ENCODE measurements around the gene DPP4. TPM values are rescaled to one million over a fixed set of nuclear protein-coding genes. Genes with fewer than 3 reads are reported as not detected.

The DPP4 gene
- total and polyA plus RNA-seq, 2 experiments from 2014 or later, result 31.6 to 39.9 TPM

DNA sequence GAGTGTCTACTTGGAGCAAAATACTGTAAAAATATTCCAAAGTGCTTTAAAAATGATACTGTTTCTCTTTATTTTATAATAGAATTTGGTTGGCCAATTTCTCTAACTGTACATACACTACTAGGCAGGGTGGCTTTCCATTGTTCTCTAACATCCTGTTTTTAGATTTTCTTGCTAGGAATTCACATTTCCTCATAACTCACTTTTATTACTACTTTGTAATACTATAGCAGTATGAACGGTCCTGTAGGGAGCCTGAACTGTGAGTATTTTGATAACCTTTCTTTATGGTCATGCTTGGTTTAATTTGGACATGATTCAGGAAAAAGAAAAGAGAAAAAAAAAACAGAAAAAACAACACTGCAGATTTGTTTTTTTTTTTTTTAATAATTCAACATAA lies 40.3 kb upstream of the DPP4 start:
- WGBS, 2 experiments (ENCODE audit: low coverage in 1 of 2, low lambda C conversion rate in 2 of 2, missing lambda C conversion rate in 2 of 2), result 57 to 64% methylated on average over 1 of the region's 1 CpG
- Histone ChIP-seq H3F3A (ENCODE audit: insufficient read depth) (peaks cover 28% of the 10 kb centered on the region), H3K27ac (peak overlapping the region; percentile 25), H3K27me3 (replicated peaks; ENCODE audit: insufficient read depth) (no peaks in the 10 kb centered on the region), H3K4me1 (ENCODE audit: insufficient read depth) (peaks cover 33% of the 10 kb centered on the region), H2AFZ (no peak overlapping the region), H3K4me2 (ENCODE audit: unreplicated experiment) (peak overlapping the region; percentile 25), H3K4me3 (no peak overlapping the region), H3K79me2 (ENCODE audit: insufficient read depth) (no peaks in the 10 kb centered on the region), H3K9me3 (ENCODE audit: low read depth) (no peaks in the 10 kb centered on the region), H3K36me3 (ENCODE audit: low read depth) (no peaks in the 10 kb centered on the region), H3K9ac (no peak overlapping the region), H3K9me2 (ENCODE audit: insufficient read depth) (no peaks in the 10 kb centered on the region), H4K20me1 (ENCODE audit: insufficient read depth) (no peaks in the 10 kb centered on the region)
- TF ChIP-seq EZH2phosphoT487 (IDR thresholded peaks at IDR 0.05; ENCODE audit: insufficient read depth, low read depth), result no peak
- TF ChIP-seq EZH2 (IDR thresholded peaks at IDR 0.05; ENCODE audit: insufficient read depth, poor library complexity, severe bottlenecking), result no peak
- in situ Hi-C loops (cut with MboI), result loop anchor here (10.0 kb wide), 1 partner anchor 109 kb away; no protein-coding TSS in a partner anchor
- DNase-seq, result peak; percentile 20

DNA sequence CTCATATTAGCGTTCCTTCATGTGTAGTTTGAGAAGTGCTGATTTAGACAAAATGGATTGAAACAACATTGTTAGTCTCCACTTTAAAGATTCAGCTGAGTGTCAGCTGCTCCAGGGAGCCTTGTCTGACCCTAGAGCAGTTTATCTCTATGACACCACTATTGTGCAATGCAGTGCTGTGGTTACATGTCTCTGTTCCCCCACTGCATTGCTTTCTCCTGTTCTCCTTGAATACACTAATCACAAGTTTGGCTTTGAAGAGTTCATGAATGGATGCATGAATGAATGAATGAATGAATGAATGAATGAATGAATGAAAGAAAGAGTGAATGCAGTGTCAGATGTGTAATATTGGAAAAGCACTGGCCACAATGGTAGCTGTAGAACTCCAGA lies 39.8 kb upstream of the DPP4 start:
- Histone ChIP-seq H3K79me2 (ENCODE audit: insufficient read depth) (no peaks in the 10 kb centered on the region), H3K27me3 (replicated peaks; ENCODE audit: insufficient read depth) (no peaks in the 10 kb centered on the region), H3K9ac (no peak overlapping the region), H3K4me3 (no peak overlapping the region), H3K27ac (peak overlapping the region; percentile 25), H2AFZ (no peak overlapping the region), H3K4me1 (ENCODE audit: insufficient read depth) (peaks cover 30% of the 10 kb centered on the region), H3K9me2 (ENCODE audit: insufficient read depth) (no peaks in the 10 kb centered on the region), H4K20me1 (ENCODE audit: insufficient read depth) (no peaks in the 10 kb centered on the region), H3K36me3 (ENCODE audit: low read depth) (no peaks in the 10 kb centered on the region), H3K9me3 (ENCODE audit: low read depth) (no peaks in the 10 kb centered on the region), H3K4me2 (ENCODE audit: unreplicated experiment) (peak overlapping the region; percentile 25), H3F3A (ENCODE audit: insufficient read depth) (peaks cover 23% of the 10 kb centered on the region)
- in situ Hi-C loops (cut with MboI), result loop anchor here (10.0 kb wide), 1 partner anchor 109 kb away; no protein-coding TSS in a partner anchor
- DNase-seq, result peak; percentile 76
- WGBS, 2 experiments (ENCODE audit: low coverage in 1 of 2, low lambda C conversion rate in 2 of 2, missing lambda C conversion rate in 2 of 2), result 0 to 3% methylated on average over 1 of the region's 1 CpG
- TF ChIP-seq EZH2 (IDR thresholded peaks at IDR 0.05; ENCODE audit: insufficient read depth, poor library complexity, severe bottlenecking) (no peak), EZH2phosphoT487 (IDR thresholded peaks at IDR 0.05; ENCODE audit: insufficient read depth, low read depth) (no peak)

DNA sequence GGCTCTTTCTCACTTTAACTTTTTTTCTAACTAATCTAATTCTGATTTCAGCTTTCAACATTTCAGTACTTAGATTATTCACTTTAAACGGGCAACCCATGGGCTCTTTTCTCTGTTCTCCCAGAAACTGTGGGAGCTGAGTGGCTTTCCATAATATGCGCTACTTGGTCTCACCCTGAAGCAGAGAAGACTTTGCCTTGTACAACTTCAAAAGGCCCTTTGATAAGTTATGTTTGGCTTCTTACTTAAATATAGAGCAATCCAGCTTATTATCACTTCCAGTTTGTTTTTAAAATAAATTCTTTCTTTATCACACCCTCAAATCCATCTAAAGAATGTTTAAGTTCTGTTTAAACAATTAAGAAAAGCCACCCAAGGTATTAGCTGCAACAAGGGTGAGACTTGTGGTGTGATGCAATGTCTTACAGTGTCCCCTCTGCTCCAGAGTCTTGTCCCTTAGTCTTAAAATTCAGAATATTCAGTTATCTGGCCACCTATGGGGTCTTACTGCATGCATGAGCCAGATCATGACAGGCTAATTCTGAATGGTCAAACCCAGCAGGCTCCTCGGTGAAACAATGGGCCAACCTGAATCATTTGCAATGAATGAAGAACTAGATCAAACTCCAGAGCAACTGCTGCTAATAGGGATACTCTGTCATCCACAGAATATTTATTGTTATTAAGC lies 39.2 kb upstream of the DPP4 start:
- DNase-seq, result no peak
- no peaks in the 10 kb centered on the region for H3K9me3 ChIP-seq (ENCODE audit: low read depth)
- no peaks in the 10 kb centered on the region for H4K20me1 ChIP-seq (ENCODE audit: insufficient read depth)
- peaks cover 24% of the 10 kb centered on the region for H3K4me1 ChIP-seq (ENCODE audit: insufficient read depth)
- 72 to 85% methylated on average over 3 of the region's 3 CpGs for WGBS, 2 experiments (ENCODE audit: low coverage in 1 of 2, low lambda C conversion rate in 2 of 2, missing lambda C conversion rate in 2 of 2)
- H3K4me3 ChIP-seq, result no peak overlapping the region
- in situ Hi-C loops (cut with MboI), result loop anchor here (10.0 kb wide), 1 partner anchor 108 kb away; no protein-coding TSS in a partner anchor
- H3K79me2 ChIP-seq (ENCODE audit: insufficient read depth), result no peaks in the 10 kb centered on the region
- no peaks in the 10 kb centered on the region for H3K27me3 ChIP-seq (replicated peaks; ENCODE audit: insufficient read depth)
- TF ChIP-seq EZH2phosphoT487 (IDR thresholded peaks at IDR 0.05; ENCODE audit: insufficient read depth, low read depth) (no peak), EZH2 (IDR thresholded peaks at IDR 0.05; ENCODE audit: insufficient read depth, poor library complexity, severe bottlenecking) (no peak)
- no peak overlapping the region for H2AFZ ChIP-seq
- peak overlapping the region; percentile 25 for H3K4me2 ChIP-seq (ENCODE audit: unreplicated experiment)
- H3F3A ChIP-seq (ENCODE audit: insufficient read depth), result peaks cover 17% of the 10 kb centered on the region
- no peak overlapping the region for H3K27ac ChIP-seq
- no peaks in the 10 kb centered on the region for H3K36me3 ChIP-seq (ENCODE audit: low read depth)
- H3K9ac ChIP-seq, result no peak overlapping the region
- no peaks in the 10 kb centered on the region for H3K9me2 ChIP-seq (ENCODE audit: insufficient read depth)

DNA sequence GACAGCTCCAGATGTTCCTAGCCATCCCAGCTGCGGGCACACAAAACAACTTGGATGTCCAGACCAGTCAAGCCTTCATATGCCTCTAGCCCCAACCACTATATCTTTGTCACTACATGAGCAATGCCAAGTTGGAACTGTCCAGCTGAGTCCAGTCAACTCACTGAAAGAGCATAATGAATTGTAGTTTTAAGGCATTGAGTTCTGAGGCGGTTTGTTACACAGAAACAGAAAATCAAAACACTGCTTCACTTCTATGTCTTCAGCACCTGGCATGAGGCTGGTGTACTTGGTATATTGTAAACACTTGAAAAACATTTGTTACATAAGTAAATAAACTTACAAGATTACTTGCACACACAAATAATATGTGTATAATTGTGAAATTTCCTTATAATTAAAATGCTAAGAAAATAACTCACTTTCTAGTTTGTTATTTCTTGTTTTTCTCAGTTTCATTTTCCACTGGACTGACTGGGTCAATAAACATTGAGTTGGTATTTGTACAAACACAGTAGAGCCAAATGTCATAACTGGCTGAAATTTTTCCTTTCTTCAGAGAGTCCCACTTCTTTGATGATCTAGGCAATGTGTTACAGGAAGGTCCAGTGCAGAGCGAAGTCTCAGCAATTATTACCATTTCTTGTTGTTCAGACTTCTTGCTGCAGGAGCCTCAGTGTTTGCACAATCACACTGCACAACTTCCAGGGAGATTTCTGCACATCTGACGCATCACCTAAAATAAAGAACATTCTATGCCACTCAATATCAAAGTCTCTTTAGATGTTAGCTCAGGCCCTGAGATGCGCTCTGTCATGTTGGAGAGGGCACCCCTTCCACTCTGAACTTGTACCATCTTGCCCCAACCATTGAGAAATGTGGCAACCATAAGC lies 38.2 kb upstream of the DPP4 start:
- H3K4me2 ChIP-seq (ENCODE audit: unreplicated experiment), result no peak overlapping the region
- peaks cover 8% of the 10 kb centered on the region for H3F3A ChIP-seq (ENCODE audit: insufficient read depth)
- no peaks in the 10 kb centered on the region for H4K20me1 ChIP-seq (ENCODE audit: insufficient read depth)
- no peak overlapping the region for H3K9ac ChIP-seq
- no peaks in the 10 kb centered on the region for H3K9me3 ChIP-seq (ENCODE audit: low read depth)
- WGBS, 2 experiments (ENCODE audit: low coverage in 1 of 2, low lambda C conversion rate in 2 of 2, missing lambda C conversion rate in 2 of 2), result 86% methylated on average over 5 of the region's 5 CpGs
- H3K4me1 ChIP-seq (ENCODE audit: insufficient read depth), result peaks cover 16% of the 10 kb centered on the region
- in situ Hi-C loops (cut with MboI), result loop anchor here (10.0 kb wide), 1 partner anchor 107 kb away; no protein-coding TSS in a partner anchor
- H2AFZ ChIP-seq, result no peak overlapping the region
- DNase-seq, result no peak
- no peaks in the 10 kb centered on the region for H3K9me2 ChIP-seq (ENCODE audit: insufficient read depth)
- H3K27me3 ChIP-seq (replicated peaks; ENCODE audit: insufficient read depth), result no peaks in the 10 kb centered on the region
- TF ChIP-seq EZH2phosphoT487 (IDR thresholded peaks at IDR 0.05; ENCODE audit: insufficient read depth, low read depth) (no peak), EZH2 (IDR thresholded peaks at IDR 0.05; ENCODE audit: insufficient read depth, poor library complexity, severe bottlenecking) (no peak)
- no peak overlapping the region for H3K27ac ChIP-seq
- H3K36me3 ChIP-seq (ENCODE audit: low read depth), result no peaks in the 10 kb centered on the region
- no peak overlapping the region for H3K4me3 ChIP-seq
- H3K79me2 ChIP-seq (ENCODE audit: insufficient read depth), result no peaks in the 10 kb centered on the region
